SW 1271 (cell line): ENCODE measurements around the gene CNP.
"Not testable (repeated sequence)": the region's sequence is repeated elsewhere in the genome, so short reads cannot be mapped to it uniquely, and the experiment has no call there.

ENCODE experiments used
- DNase-seq, 2 experiments: peaks; one replicate each; lab custom pipeline; 2025; lab: John Stamatoyannopoulos, UW

The CNP gene

DNA sequence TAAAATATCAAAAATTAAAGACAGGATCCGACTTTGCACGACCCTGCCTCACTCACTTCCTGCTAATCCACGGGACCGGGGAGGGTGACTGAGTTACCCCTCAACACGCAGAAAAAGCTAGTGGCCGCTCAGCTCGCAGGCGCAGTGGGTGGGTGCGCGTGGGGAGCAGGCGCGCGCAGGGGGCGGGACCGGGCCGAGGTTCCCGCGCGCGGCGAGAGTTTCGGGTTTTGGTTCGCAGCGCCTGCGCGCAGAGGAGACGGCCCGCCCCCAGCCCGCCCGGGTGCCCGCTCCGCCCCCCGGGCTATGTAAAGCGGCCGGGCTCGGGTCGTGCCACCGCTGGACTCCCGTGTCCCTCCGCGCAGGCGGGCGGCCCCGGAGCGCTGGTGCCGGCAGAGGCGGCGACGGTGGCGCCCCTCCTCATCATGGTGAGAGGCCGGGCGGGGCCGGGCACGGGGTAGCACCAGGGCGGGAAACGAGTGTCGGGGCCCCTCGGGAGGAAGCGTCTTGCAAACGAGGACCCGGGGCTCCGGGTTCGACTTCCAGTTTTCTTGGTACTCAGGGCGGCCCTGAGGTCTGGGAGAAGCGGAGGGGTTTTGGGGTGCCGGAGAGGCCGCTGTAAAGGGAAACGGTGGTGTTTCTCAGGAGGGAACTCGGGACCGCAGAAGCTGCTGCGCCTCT, at the start of gene CNP:
Gene CNP, plus strand, starts transcription at position 333 of the 678 bp plus-strand sequence. Its CDS starts 90 bp downstream, at position 423.
- peak; percentile 48 to 81 for DNase-seq

DNA sequence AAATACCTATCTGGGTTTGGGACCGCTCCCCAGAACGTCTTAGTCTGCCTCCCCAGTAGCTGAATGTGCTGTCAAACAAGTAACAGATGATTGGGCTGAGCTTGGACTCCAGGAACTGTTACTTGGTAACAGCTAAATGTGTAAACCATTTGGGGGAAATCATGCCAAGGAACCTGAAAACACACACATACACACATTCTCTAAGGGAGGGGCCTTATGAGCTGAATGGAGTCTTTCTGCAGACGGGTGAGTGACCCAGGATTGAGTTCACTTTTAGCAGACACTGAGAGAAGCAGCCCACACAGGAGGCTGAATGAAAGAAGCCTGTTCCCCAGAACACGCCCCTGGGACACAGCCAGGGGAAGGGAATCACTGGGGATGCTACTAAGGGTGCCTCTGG, 49.4 kb upstream of the CNP start:
- DNase-seq: no peak

GRCh38 chr17:41917679-41918313, 48.8 kb upstream of the CNP start:
- DNase-seq: no peak

GRCh38 chr17:41918314-41919164, 48.1 kb upstream of the CNP start, which contains the start of gene ACLY:
TSS of gene ACLY (minus strand) at chr17:41918951. CDS start at chr17:41913873, 5,078 bp downstream.
- peak; percentile 93 to 96 for DNase-seq

- DNase-seq: peak in 1 of 2 experiments; percentile 55
Measured at GRCh38 chr17:41919165-41919817, 47.3 kb upstream of the CNP start.

DNA sequence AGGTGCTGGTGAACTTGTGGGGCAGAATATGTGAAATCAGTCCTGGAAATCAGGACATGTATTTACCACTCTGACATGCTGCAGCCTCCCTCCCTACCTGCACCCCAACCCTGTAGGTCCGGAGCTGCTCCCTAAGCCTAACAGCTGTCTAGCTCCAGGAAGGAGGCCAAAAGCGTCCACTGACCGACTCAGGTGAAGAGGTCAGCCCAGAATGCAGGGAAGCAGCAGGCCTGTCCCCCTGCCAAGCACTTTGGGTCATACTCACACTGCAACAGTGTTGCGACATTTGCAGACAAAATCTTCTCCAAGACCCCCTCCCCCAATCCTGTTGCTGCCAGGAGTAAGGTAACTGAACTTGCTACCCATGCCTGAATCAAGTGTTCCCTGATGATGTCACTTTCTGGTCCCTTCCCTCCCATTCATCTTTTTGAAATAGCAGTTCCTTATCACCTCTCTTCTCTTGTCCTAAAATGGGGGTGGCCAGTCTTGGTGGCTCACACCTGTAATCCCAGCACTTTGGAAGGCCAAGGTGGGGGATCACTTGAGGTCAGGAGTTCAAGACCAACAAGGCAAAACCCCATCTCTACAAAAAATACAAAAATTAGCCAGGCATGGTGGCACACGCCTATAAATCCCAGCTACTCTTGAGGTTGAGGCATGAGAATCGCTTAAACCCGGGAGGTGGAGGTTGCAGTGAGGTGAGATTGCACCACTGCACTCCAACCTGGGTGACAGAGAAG, 46.6 kb upstream of the CNP start:
- no peak for DNase-seq

DNA sequence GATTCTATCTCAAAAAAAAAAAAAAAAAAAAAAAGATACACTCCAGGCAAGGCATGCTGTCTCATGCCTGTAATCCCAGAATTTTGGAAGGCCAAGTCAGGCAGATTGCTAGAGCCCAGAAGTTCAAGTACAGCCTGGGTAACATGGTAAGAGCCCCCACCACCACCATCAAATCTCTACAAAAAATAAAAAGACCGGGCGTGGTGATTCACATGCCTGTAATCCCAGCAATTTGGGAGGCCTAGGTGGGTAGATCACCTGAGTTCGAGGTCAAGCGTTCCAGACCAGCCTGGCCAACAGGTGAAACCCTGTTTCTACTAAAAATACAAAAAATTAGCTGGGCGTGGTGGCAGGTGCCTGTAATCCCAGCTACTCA, 46.0 kb upstream of the CNP start:
- no peak for DNase-seq

- DNase-seq: no peak
Measured at GRCh38 chr17:41925991-41926590, 40.5 kb upstream of the CNP start.

- DNase-seq: no peak
Measured at GRCh38 chr17:41928693-41929251, 37.8 kb upstream of the CNP start.

GRCh38 chr17:41930009-41930832, 36.4 kb upstream of the CNP start, which contains the start of gene ODAD4:
TSS of gene ODAD4 (plus strand) at chr17:41930617. CDS start at chr17:41930724, 107 bp downstream.
- peak; percentile 94 to 96 for DNase-seq

GRCh38 chr17:41930833-41931156, 35.8 kb upstream of the CNP start:
- not testable (repeated sequence) for DNase-seq

GRCh38 chr17:41931715-41932114, 34.9 kb upstream of the CNP start:
- not testable (repeated sequence) for DNase-seq

DNA sequence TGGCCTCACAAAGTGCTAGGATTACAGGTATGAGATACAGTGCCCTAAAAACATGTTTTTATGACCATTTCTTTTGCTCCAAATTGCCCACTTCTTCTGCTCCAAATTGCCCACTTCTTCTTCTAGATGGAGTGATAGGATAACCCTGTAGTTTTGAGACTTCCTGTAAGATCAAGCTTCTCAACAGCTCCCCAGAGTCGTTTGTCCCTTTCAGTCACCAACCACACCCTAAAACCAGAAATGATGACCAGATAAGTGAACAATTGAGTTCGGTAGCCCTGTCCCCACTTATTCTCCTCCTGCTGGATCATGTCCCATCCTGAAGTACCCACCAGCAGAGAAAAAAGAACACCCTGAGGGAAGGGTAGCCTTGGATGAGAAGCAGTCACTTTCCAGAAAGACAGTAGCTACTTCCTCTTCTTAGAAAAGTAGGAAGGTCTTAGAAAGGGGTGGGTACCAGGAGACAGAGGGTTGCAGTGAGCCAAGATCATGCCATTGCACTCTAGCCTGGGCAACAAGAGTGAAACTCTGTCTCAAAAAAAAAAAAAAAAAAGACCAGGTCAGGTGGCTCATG, 33.7 kb upstream of the CNP start:
- DNase-seq: no peak

DNA sequence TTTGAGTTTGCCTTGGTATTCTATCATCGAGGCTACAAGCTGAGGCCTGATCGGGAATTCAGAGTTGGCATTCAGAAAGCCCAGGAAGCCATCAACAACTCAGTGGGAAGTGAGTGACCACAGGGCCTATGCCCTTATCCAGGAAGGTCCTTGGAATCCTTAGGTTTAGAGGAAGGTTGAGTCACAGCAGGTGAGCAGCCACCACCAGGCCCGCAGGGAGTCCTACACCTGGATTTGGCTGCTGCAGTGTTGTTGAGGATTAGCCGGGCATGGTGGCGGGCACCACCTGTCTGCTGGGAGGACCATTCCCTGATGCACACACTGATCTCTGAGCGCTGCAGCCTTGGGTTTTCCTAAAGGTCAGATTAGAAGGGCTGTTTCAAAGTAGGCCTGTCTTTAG, 31.0 kb upstream of the CNP start:
- DNase-seq: no peak

- no peak for DNase-seq
Measured at GRCh38 chr17:41937970-41938954, 28.3 kb upstream of the CNP start.

DNA sequence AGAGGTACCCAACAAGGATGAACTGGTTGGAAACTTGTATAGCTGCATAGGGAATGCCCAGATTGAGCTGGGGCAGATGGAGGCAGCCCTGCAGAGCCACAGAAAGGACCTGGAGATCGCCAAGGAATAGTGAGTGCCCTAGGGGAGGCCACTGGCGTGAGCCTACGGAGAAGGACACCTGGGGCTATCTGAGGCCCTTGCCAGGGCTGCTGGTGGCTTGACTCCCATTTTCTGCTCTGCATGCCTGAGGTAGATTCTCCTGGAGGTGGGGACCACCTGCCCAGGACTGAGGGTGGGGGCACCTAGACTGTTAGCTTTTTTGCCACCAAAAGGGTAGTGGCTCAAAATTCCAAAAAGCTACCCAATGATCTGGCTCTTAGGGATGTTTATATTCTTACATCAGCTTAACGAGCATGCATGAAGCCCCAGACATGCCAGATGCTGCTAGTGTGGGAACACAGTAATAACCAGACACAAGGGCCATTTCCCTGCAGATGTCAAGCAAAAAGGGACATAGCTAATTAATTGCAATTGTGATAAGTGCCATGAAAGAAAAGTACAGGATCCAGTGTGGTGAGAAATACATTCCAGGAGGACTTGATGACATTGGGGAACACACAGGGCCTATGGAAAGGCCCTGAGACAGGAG, 27.4 kb upstream of the CNP start:
- no peak for DNase-seq

DNA sequence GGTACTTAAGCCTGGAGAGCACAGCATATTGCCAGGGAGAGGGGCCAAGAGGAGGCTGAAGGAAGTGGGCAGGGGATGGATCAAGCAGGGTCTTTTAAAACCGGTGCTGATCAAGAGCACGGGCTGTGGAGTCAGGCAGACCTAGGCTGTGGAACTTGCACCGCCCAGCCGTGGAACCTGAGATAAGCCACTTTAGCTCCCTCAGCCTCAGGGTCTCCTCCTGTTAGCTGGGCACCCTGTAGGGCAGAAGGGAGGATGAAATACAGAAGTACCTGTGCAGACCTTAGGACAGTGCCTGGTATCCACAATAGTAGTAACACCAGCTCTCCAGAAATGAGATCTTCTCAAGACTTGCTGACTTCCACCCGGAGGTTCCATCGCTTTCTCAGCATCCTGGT, 26.9 kb upstream of the CNP start:
- DNase-seq: no peak

GRCh38 chr17:41941168-41941567, 25.4 kb upstream of the CNP start:
- DNase-seq: no peak
